Progenitor cell of endocrine pancreas (in vitro differentiated cells): ENCODE measurements around the gene NLRC3. TPM values are rescaled to one million over a fixed set of nuclear protein-coding genes. Genes with fewer than 3 reads are reported as not detected.

ENCODE experiments used
- DNase-seq: peaks from one replicate; pipeline ENCODE4 v3.0.0; 2021; ENCODE audit warnings: low spot score; ENCODE audit not compliant: unreplicated experiment
- H3K27ac Mint-ChIP-seq: 2 replicates; pipeline ENCODE4 v1.8.0; 2021; ENCODE audit warnings: mild to moderate bottlenecking, moderate library complexity, mixed read lengths
- H3K27me3 Mint-ChIP-seq: 2 replicates; pipeline ENCODE4 v1.8.0; 2021; ENCODE audit warnings: mixed read lengths
- H3K36me3 Mint-ChIP-seq: 2 replicates; pipeline ENCODE4 v1.8.0; 2022; ENCODE audit warnings: mixed read lengths; ENCODE audit not compliant: insufficient read depth
- H3K4me1 Mint-ChIP-seq: 2 replicates; pipeline ENCODE4 v1.8.0; 2021; ENCODE audit warnings: low read depth, mixed read lengths
- H3K4me3 Mint-ChIP-seq: 2 replicates; pipeline ENCODE4 v1.8.0; 2021; ENCODE audit warnings: low read depth, mild to moderate bottlenecking, moderate library complexity, mixed read lengths
- H3K9me3 Mint-ChIP-seq: 2 replicates; pipeline ENCODE4 v1.8.0; 2021; ENCODE audit warnings: low read depth, mixed read lengths
- CTCF ChIP-seq: fragments of 200-600 bp; sonication (generic); IDR thresholded peaks from one replicate; pipeline ENCODE4 v1.5.0; 2021; ENCODE audit warnings: antibody characterized with exemption, mild to moderate bottlenecking; ENCODE audit not compliant: unreplicated experiment
- total RNA-seq: library from RNA; stranded (reverse); gene quantifications from 2 replicates; pipeline ENCODE4 v1.2.1, GENCODE V29; 2021

The NLRC3 gene
- total RNA-seq, 1 donor from 2014 or later: 0.14 TPM

GRCh38 chr16:3574195-3574594 is 3.0 kb downstream of the NLRC3 start:
- Mint-ChIP-seq H3K36me3 (peaks cover 6% of the 10 kb centered on the region), H3K27me3 (no peaks in the 10 kb centered on the region), H3K4me1 (no peaks in the 10 kb centered on the region), H3K9me3 (peaks cover 6% of the 10 kb centered on the region), H3K4me3 (no peak overlapping the region), H3K27ac (no peak overlapping the region)
- DNase-seq: no peak
- no peak for TF ChIP-seq CTCF

GRCh38 chr16:3573146-3573815 is 3.9 kb downstream of the NLRC3 start:
- no peaks in the 10 kb centered on the region for H3K27me3 Mint-ChIP-seq
- TF ChIP-seq CTCF: no peak
- H3K4me3 Mint-ChIP-seq: no peak overlapping the region
- H3K36me3 Mint-ChIP-seq: peaks cover 6% of the 10 kb centered on the region
- H3K4me1 Mint-ChIP-seq: no peaks in the 10 kb centered on the region
- H3K9me3 Mint-ChIP-seq: peaks cover 6% of the 10 kb centered on the region
- no peak overlapping the region for H3K27ac Mint-ChIP-seq
- DNase-seq: no peak

- DNase-seq: no peak
- H3K4me1 Mint-ChIP-seq: no peaks in the 10 kb centered on the region
- H3K27me3 Mint-ChIP-seq: no peaks in the 10 kb centered on the region
- no peak overlapping the region for H3K27ac Mint-ChIP-seq
- H3K36me3 Mint-ChIP-seq: peaks cover 6% of the 10 kb centered on the region
- no peak for TF ChIP-seq CTCF
- peaks cover 6% of the 10 kb centered on the region for H3K9me3 Mint-ChIP-seq
- H3K4me3 Mint-ChIP-seq: no peak overlapping the region
Observed at GRCh38 chr16:3570420-3571062, 6.7 kb downstream of the NLRC3 start.

GRCh38 chr16:3569851-3570250 is 7.4 kb downstream of the NLRC3 start:
- TF ChIP-seq CTCF: no peak
- no peak overlapping the region for H3K4me3 Mint-ChIP-seq
- H3K36me3 Mint-ChIP-seq: peaks cover 6% of the 10 kb centered on the region
- DNase-seq: no peak
- no peaks in the 10 kb centered on the region for H3K4me1 Mint-ChIP-seq
- no peak overlapping the region for H3K27ac Mint-ChIP-seq
- no peaks in the 10 kb centered on the region for H3K27me3 Mint-ChIP-seq
- peaks cover 6% of the 10 kb centered on the region for H3K9me3 Mint-ChIP-seq

GRCh38 chr16:3566990-3567389 is 10.2 kb downstream of the NLRC3 start:
- no peaks in the 10 kb centered on the region for H3K4me1 Mint-ChIP-seq
- H3K27ac Mint-ChIP-seq: no peak overlapping the region
- peaks cover 6% of the 10 kb centered on the region for H3K9me3 Mint-ChIP-seq
- no peaks in the 10 kb centered on the region for H3K27me3 Mint-ChIP-seq
- peaks cover 6% of the 10 kb centered on the region for H3K36me3 Mint-ChIP-seq
- TF ChIP-seq CTCF: no peak
- no peak overlapping the region for H3K4me3 Mint-ChIP-seq
- no peak for DNase-seq
